IMR-90 (cell line): ENCODE data around the gene EDARADD. TPM values are rescaled to one million over a fixed set of nuclear protein-coding genes. Genes with fewer than 3 reads are reported as not detected.

Experiments
- ATAC-seq: fragments of 200-7000 bp; cut with Tn5 transposase; 2 replicates; pipeline ENCODE4 v1.9.1; 2020; ENCODE audit warnings: low read depth, mild to moderate bottlenecking, moderate library complexity
- BruUV-seq: library from RNA; stranded (reverse); fragments of 400-500 nt; replicated peaks from 2 replicates; lab custom pipeline; 2021; lab: Mats Ljungman, UMichigan
- CTCF ChIA-PET: fragments of 300-600 bp; formaldehyde crosslinking; extraction: SDS; loops from one replicate; lab custom pipeline; 2021; ENCODE audit warnings: antibody characterized with exemption; lab: Yijun Ruan, JAX
- POLR2A ChIA-PET: fragments of 300-600 bp; sonication (Branson Sonifier 250); formaldehyde crosslinking; loops from one replicate; lab custom pipeline; 2022; ENCODE audit warnings: antibody characterized with exemption; ENCODE audit not compliant: unreplicated experiment; lab: Charles Lee
- DNase-seq: peaks from one replicate; pipeline ENCODE4 v3.0.0; 2013
- H2AFZ ChIP-seq: replicated peaks from 2 replicates; pipeline ENCODE3; 2013; ENCODE audit warnings: low read length, mild to moderate bottlenecking; ENCODE audit not compliant: poor library complexity
- H2AK5ac ChIP-seq: 2 replicates; pipeline ENCODE4 v1.6.1; 2013; ENCODE audit warnings: low read depth, low read length, inconsistent platforms
- H2AK9ac ChIP-seq: replicated peaks from 2 replicates; pipeline ENCODE3; 2013; ENCODE audit warnings: mild to moderate bottlenecking, low read depth, low read length, moderate library complexity; ENCODE audit not compliant: poor library complexity
- H2BK120ac ChIP-seq: 2 replicates; pipeline ENCODE4 v1.6.1; 2013; ENCODE audit warnings: low read depth, low read length, inconsistent platforms
- H2BK15ac ChIP-seq: 3 replicates; pipeline ENCODE4 v1.6.1; 2013; ENCODE audit warnings: low read depth, low read length, inconsistent platforms
- H2BK20ac ChIP-seq: 2 replicates; pipeline ENCODE4 v1.6.1; 2013; ENCODE audit warnings: low read depth, mild to moderate bottlenecking, inconsistent platforms, low read length, moderate library complexity
- H2BK5ac ChIP-seq: 2 replicates; pipeline ENCODE4 v1.6.1; 2013; ENCODE audit warnings: mild to moderate bottlenecking, low read depth, low read length, inconsistent platforms; ENCODE audit not compliant: poor library complexity, severe bottlenecking
- H3K14ac ChIP-seq: replicated peaks from 2 replicates; pipeline ENCODE4 v1.6.1; 2013; ENCODE audit warnings: low read depth, low read length, inconsistent platforms
- H3K18ac ChIP-seq: 2 replicates; pipeline ENCODE4 v1.6.1; 2013; ENCODE audit warnings: low read depth, low read length, control low read depth
- H3K23ac ChIP-seq: 2 replicates; pipeline ENCODE4 v1.6.1; 2013; ENCODE audit warnings: low read depth, low read length, inconsistent platforms
- H3K27ac ChIP-seq: 2 replicates; pipeline ENCODE4 v1.5.1; 2013; ENCODE audit warnings: mild to moderate bottlenecking, control low read depth, low read length; ENCODE audit not compliant: insufficient read depth
- H3K27me3 ChIP-seq: 2 replicates; pipeline ENCODE4 v1.6.1; 2013; ENCODE audit warnings: low read length; ENCODE audit not compliant: control insufficient read depth, insufficient read depth
- H3K36me3 ChIP-seq: 2 replicates; pipeline ENCODE4 v1.6.1; 2013; ENCODE audit warnings: low read length, mixed read lengths; ENCODE audit not compliant: control insufficient read depth, insufficient read depth
- H3K4ac ChIP-seq: 2 replicates; pipeline ENCODE4 v1.6.1; 2013; ENCODE audit warnings: low read depth, low read length, inconsistent platforms
- H3K4me1 ChIP-seq: 2 replicates; pipeline ENCODE4 v1.6.1; 2013; ENCODE audit warnings: low read length, mixed read lengths; ENCODE audit not compliant: control insufficient read depth, insufficient read depth
- H3K4me2 ChIP-seq: 2 replicates; pipeline ENCODE4 v1.6.1; 2013; ENCODE audit warnings: low read depth, mild to moderate bottlenecking, control low read depth, low read length, moderate library complexity
- H3K4me3 ChIP-seq: 2 replicates; pipeline ENCODE4 v1.5.1; 2013; ENCODE audit warnings: low read depth, mild to moderate bottlenecking, control low read depth, low read length, moderate library complexity; ENCODE audit not compliant: insufficient read depth
- H3K56ac ChIP-seq: 2 replicates; pipeline ENCODE4 v1.6.1; 2013; ENCODE audit warnings: low read length, inconsistent platforms; ENCODE audit not compliant: insufficient read depth; ENCODE audit errors: extremely low read depth
- H3K79me1 ChIP-seq, 2 experiments: 2 replicates each; pipeline ENCODE4 v1.6.1; 2013; ENCODE audit warnings: low read length in 2 of 2, inconsistent platforms in 1 of 2, low read depth in 1 of 2
- H3K9ac ChIP-seq: 2 replicates; pipeline ENCODE4 v1.6.1; 2013; ENCODE audit warnings: low read depth, low read length, control low read depth
- H3K9me1 ChIP-seq: 2 replicates; pipeline ENCODE4 v1.6.1; 2013; ENCODE audit warnings: low read length, inconsistent platforms; ENCODE audit not compliant: insufficient read depth
- H3K9me3 ChIP-seq: 2 replicates; pipeline ENCODE4 v1.6.1; 2013; ENCODE audit warnings: low read length; ENCODE audit not compliant: control insufficient read depth, insufficient read depth
- H4K20me1 ChIP-seq: 2 replicates; pipeline ENCODE4 v1.6.1; 2013; ENCODE audit warnings: low read length, inconsistent platforms; ENCODE audit not compliant: insufficient read depth
- H4K5ac ChIP-seq: 2 replicates; pipeline ENCODE4 v1.6.1; 2013; ENCODE audit warnings: mild to moderate bottlenecking, low read depth, low read length, control low read depth
- H4K8ac ChIP-seq, 2 experiments: 2 replicates each; pipeline ENCODE4 v1.6.1; 2013; ENCODE audit warnings: low read depth in 2 of 2, low read length in 2 of 2, control low read depth in 1 of 2, inconsistent platforms in 1 of 2
- H4K91ac ChIP-seq: 2 replicates; pipeline ENCODE4 v1.6.1; 2013; ENCODE audit warnings: low read depth, low read length, inconsistent platforms; ENCODE audit not compliant: insufficient read depth
- ELK1 ChIP-seq: fragments of 150-350 bp; IDR thresholded peaks from 2 replicates; pipeline ENCODE4 v1.6.1; 2016; ENCODE audit warnings: low read depth, mild to moderate bottlenecking, low read length, moderate library complexity, borderline replicate concordance
- FOS ChIP-seq: fragments of 150-350 bp; IDR thresholded peaks from 2 replicates; pipeline ENCODE4 v1.6.1; 2016; ENCODE audit warnings: low read depth, low read length
- MAFK ChIP-seq: IDR thresholded peaks from 2 replicates; pipeline ENCODE4 v1.6.1; 2012; ENCODE audit warnings: low read depth, low read length, improper control_type of control experiment
- MAZ ChIP-seq: IDR thresholded peaks from 2 replicates; pipeline ENCODE4 v1.6.1; 2012; ENCODE audit warnings: low read depth, mild to moderate bottlenecking, low read length, improper control_type of control experiment, moderate library complexity, borderline replicate concordance
- MXI1 ChIP-seq: IDR thresholded peaks from 2 replicates; pipeline ENCODE4 v1.6.1; 2012; ENCODE audit warnings: low read depth, mild to moderate bottlenecking, low read length, moderate library complexity, borderline replicate concordance
- NFE2L2 ChIP-seq: fragments of 150-350 bp; IDR thresholded peaks from 2 replicates; pipeline ENCODE4 v1.6.1; 2016; ENCODE audit warnings: low read depth, mild to moderate bottlenecking, low read length
- POLR2A ChIP-seq: IDR thresholded peaks from 2 replicates; pipeline ENCODE4 v1.6.1; 2012; ENCODE audit warnings: mild to moderate bottlenecking, low read depth, low read length
- RAD21 ChIP-seq: IDR thresholded peaks from 2 replicates; pipeline ENCODE4 v1.6.1; 2012; ENCODE audit warnings: low read length, improper control_type of control experiment
- RCOR1 ChIP-seq: IDR thresholded peaks from 2 replicates; pipeline ENCODE4 v1.6.1; 2012; ENCODE audit warnings: mild to moderate bottlenecking, low read length, improper control_type of control experiment; ENCODE audit not compliant: insufficient replicate concordance
- RFX5 ChIP-seq: IDR thresholded peaks from 2 replicates; pipeline ENCODE4 v1.8.0; 2012; ENCODE audit warnings: low read depth, mild to moderate bottlenecking, low read length, moderate library complexity
- SMC3 ChIP-seq: fragments of 150-350 bp; IDR thresholded peaks from 2 replicates; pipeline ENCODE4 v1.6.1; 2016; ENCODE audit warnings: low read depth, mild to moderate bottlenecking, antibody characterized with exemption, low read length, moderate library complexity
- WGBS, 2 experiments: methylation state at CpG; one replicate each; pipeline versions ENCODE4 v1.1.5 to v1.1.7; 2013; ENCODE audit warnings: missing lambda C conversion rate in 2 of 2; ENCODE audit not compliant: insufficient read length in 1 of 2; ENCODE audit errors: extremely low coverage in 2 of 2; 5-methylcytosine and 5-hydroxymethylcytosine counted together
- dilution Hi-C: fragments of 300-500 bp; cut with HindIII; formaldehyde crosslinking; loops from one replicate; pipeline ENCODE4 v1.14.3; 2018; ENCODE audit warnings: low sequenced_read_pairs; ENCODE audit not compliant: unreplicated experiment
- in situ Hi-C: fragments of 300-500 bp; cut with MboI; formaldehyde crosslinking; loops from 3 replicates; pipeline ENCODE4 v1.14.3; 2019; ENCODE audit warnings: low sequenced_read_pairs, inconsistent platforms, mixed read lengths
- intact Hi-C: fragments of 100-400 bp; cut with micrococcal nuclease; formaldehyde crosslinking; loops from 2 replicates; pipeline ENCODE4 v1.10.0; 2022
- polyA plus RNA-seq, 3 experiments: library from polyadenylated mRNA; depleted of rRNA; stranded (reverse); fragments of >200 nt; gene quantifications; 2 replicates each; pipeline ENCODE4 v1.2.3, GENCODE V29; 2012; ENCODE audit warnings: low replicate concordance in 1 of 3
- total RNA-seq: library from RNA; depleted of rRNA; stranded (reverse); fragments of >200 nt; gene quantifications from 2 replicates; pipeline ENCODE4 v1.2.3, GENCODE V29; 2012
- TF ChIP-seq, protein P1 (sequence below): conservative IDR thresholded peaks from 2 replicates; pipeline ENCODE4 v1.5.1; 2012; ENCODE audit warnings: mild to moderate bottlenecking, low read depth, low read length, improper control_type of control experiment

The EDARADD gene
- total and polyA plus RNA-seq, 2 of the 4 experiments (the other 2 are of a cell fraction) = not detected

DNA sequence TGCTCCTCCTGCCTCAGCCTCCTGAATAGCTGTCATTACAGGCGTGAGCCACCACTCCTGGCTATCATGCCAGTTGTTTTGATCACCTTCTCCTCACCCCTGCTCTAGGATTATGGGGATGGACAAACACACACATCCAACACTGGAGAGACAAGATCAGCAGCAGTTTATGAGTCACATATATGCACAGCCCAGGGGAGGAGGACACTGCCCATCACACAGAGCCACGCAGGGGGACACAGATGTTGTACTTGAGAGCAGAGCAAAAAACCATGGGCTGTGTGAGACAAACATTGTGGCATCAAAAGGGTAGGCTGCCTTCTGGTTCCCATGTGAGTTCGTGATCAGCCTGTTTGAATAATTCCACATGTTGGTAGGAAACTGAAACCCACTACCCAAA, 32.1 kb downstream of the EDARADD start:
- intact Hi-C loops = no loop called here

More for the DNA sequence above, 32.1 kb downstream of the EDARADD start:
- Histone ChIP-seq H4K5ac (no peak overlapping the region), H3K4me1 (no peaks in the 10 kb centered on the region), H3K27me3 (no peaks in the 10 kb centered on the region), H4K20me1 (no peaks in the 10 kb centered on the region), H3K36me3 (no peaks in the 10 kb centered on the region), H3K27ac (no peak overlapping the region), H3K9ac (no peak overlapping the region), H2AFZ (no peak overlapping the region), H3K4me3 (no peak overlapping the region), H3K9me1 (no peaks in the 10 kb centered on the region), H2AK9ac (no peak overlapping the region), H4K8ac (no peak overlapping the region), H3K14ac (no peak overlapping the region), H3K18ac (no peak overlapping the region), H3K23ac (no peak overlapping the region), H4K91ac (no peak overlapping the region), H3K79me1 (no peaks in the 10 kb centered on the region), H2BK120ac (no peak overlapping the region), H2BK15ac (no peak overlapping the region), H3K56ac (no peak overlapping the region), H3K4me2 (no peak overlapping the region), H3K9me3 (peaks cover 2% of the 10 kb centered on the region; the same call in 1 of the 2 replicates), H2AK5ac (no peak overlapping the region), H3K4ac (no peak overlapping the region), H2BK5ac (no peak overlapping the region), H2BK20ac (no peak overlapping the region)
- ChIA-PET POLR2A (no interaction called here), CTCF (no interaction called here)
- in situ Hi-C loops (no loop called here), dilution Hi-C loops (no loop called here)
- TF ChIP-seq POLR2A (no peak), MAZ (no peak), MAFK (no peak), RAD21 (no peak), RFX5 (no peak), NFE2L2 (no peak), ELK1 (no peak), MXI1 (no peak), SMC3 (no peak), RCOR1 (no peak), FOS (no peak)
- TF ChIP-seq, protein P1, sequence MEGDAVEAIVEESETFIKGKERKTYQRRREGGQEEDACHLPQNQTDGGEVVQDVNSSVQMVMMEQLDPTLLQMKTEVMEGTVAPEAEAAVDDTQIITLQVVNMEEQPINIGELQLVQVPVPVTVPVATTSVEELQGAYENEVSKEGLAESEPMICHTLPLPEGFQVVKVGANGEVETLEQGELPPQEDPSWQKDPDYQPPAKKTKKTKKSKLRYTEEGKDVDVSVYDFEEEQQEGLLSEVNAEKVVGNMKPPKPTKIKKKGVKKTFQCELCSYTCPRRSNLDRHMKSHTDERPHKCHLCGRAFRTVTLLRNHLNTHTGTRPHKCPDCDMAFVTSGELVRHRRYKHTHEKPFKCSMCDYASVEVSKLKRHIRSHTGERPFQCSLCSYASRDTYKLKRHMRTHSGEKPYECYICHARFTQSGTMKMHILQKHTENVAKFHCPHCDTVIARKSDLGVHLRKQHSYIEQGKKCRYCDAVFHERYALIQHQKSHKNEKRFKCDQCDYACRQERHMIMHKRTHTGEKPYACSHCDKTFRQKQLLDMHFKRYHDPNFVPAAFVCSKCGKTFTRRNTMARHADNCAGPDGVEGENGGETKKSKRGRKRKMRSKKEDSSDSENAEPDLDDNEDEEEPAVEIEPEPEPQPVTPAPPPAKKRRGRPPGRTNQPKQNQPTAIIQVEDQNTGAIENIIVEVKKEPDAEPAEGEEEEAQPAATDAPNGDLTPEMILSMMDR = no peak
- DNase-seq (no peak), ATAC-seq (no peak)
- BruUV-seq = no TSS peak
- 20% methylated on average over 1 of the region's 3 CpGs; no CpG with 5 or more reads in 1 of the 2 experiments for WGBS, 2 experiments
